HL-60/S4 treated with retinoic acid at 250 ng/mL for 4 days and 3 days (cell line): Measurements from ENCODE around the gene FBXL19.

ENCODE experiments used
- in situ Hi-C: fragments of 300-500 bp; cut with MboI; formaldehyde crosslinking; loops from 2 replicates; pipeline ENCODE4 v1.7.0; 2022; ENCODE audit warnings: low sequenced_read_pairs

The FBXL19 gene

GRCh38 chr16:30957456-30958174, 34.2 kb downstream of the FBXL19 start, which contains the start of gene SETD1A:
TSS of gene SETD1A (plus strand) at chr16:30957754. CDS start at chr16:30958732, 978 bp downstream.
- in situ Hi-C loops: loop anchor here (10.0 to 25.0 kb wide), 3 partner anchors 480 to 917 kb away; partner anchors contain the start of genes COX6A2, ZNF267 and ZNF843

- in situ Hi-C loops: loop anchor here (10.0 to 25.0 kb wide), 3 partner anchors 479 to 916 kb away; partner anchors contain the start of genes COX6A2, ZNF267 and ZNF843
Measured at GRCh38 chr16:30958175-30959079, 35.1 kb downstream of the FBXL19 start.

GRCh38 chr16:30961384-30961783, 38.0 kb downstream of the FBXL19 start:
- in situ Hi-C loops: loop anchor here (25.0 kb wide), 2 partner anchors 476 to 751 kb away; partner anchors contain the start of genes COX6A2 and ZNF843

GRCh38 chr16:30963925-30964511, 40.6 kb downstream of the FBXL19 start:
- in situ Hi-C loops: loop anchor here (25.0 kb wide), 2 partner anchors 473 to 748 kb away; partner anchors contain the start of genes COX6A2 and ZNF843

GRCh38 chr16:30964574-30965226, 41.3 kb downstream of the FBXL19 start:
- in situ Hi-C loops: loop anchor here (25.0 kb wide), 2 partner anchors 473 to 748 kb away; partner anchors contain the start of genes COX6A2 and ZNF843

GRCh38 chr16:30965436-30965835, 42.1 kb downstream of the FBXL19 start:
- in situ Hi-C loops: loop anchor here (25.0 kb wide), 2 partner anchors 472 to 747 kb away; partner anchors contain the start of genes COX6A2 and ZNF843

- in situ Hi-C loops: loop anchor here (25.0 kb wide), 2 partner anchors 471 to 746 kb away; partner anchors contain the start of genes COX6A2 and ZNF843
Measured at GRCh38 chr16:30966033-30966619, 42.8 kb downstream of the FBXL19 start.

- in situ Hi-C loops: loop anchor here (25.0 kb wide), 2 partner anchors 470 to 745 kb away; partner anchors contain the start of genes COX6A2 and ZNF843
Measured at GRCh38 chr16:30967795-30968194, 44.4 kb downstream of the FBXL19 start.

GRCh38 chr16:30969246-30969842, 46.0 kb downstream of the FBXL19 start:
- in situ Hi-C loops: loop anchor here (25.0 kb wide), 2 partner anchors 468 to 743 kb away; partner anchors contain the start of genes COX6A2 and ZNF843

- in situ Hi-C loops: loop anchor here (25.0 kb wide), 2 partner anchors 466 to 741 kb away; partner anchors contain the start of genes COX6A2 and ZNF843
Measured at GRCh38 chr16:30971298-30971697, 47.9 kb downstream of the FBXL19 start.

- in situ Hi-C loops: loop anchor here (25.0 kb wide), 2 partner anchors 464 to 739 kb away; partner anchors contain the start of genes COX6A2 and ZNF843
Measured at GRCh38 chr16:30972872-30973271, 49.5 kb downstream of the FBXL19 start.

GRCh38 chr16:30974348-30974747, 51.0 kb downstream of the FBXL19 start:
- in situ Hi-C loops: loop anchor here (25.0 kb wide), 2 partner anchors 463 to 738 kb away; partner anchors contain the start of genes COX6A2 and ZNF843

GRCh38 chr16:30976486-30976885, 53.1 kb downstream of the FBXL19 start:
- in situ Hi-C loops: no loop called here

- in situ Hi-C loops: no loop called here
Measured at GRCh38 chr16:30977502-30977901, 54.1 kb downstream of the FBXL19 start.

GRCh38 chr16:30979170-30980022, 56.0 kb downstream of the FBXL19 start:
- in situ Hi-C loops: no loop called here

GRCh38 chr16:30980023-30980371, 56.6 kb downstream of the FBXL19 start:
- in situ Hi-C loops: no loop called here

- in situ Hi-C loops: no loop called here
Measured at GRCh38 chr16:30980434-30980833, 57.1 kb downstream of the FBXL19 start.

- in situ Hi-C loops: no loop called here
Measured at GRCh38 chr16:30980959-30981358, 57.6 kb downstream of the FBXL19 start.
